GM21619 (cell line): ENCODE measurements around the gene PRPF4.

ENCODE experiments used
- ATAC-seq: cut with Tn5 transposase; IDR thresholded peaks from one replicate; pipeline ENCODE4 v1.9.1; 2021; ENCODE audit not compliant: unreplicated experiment

PRPF4 gene

DNA sequence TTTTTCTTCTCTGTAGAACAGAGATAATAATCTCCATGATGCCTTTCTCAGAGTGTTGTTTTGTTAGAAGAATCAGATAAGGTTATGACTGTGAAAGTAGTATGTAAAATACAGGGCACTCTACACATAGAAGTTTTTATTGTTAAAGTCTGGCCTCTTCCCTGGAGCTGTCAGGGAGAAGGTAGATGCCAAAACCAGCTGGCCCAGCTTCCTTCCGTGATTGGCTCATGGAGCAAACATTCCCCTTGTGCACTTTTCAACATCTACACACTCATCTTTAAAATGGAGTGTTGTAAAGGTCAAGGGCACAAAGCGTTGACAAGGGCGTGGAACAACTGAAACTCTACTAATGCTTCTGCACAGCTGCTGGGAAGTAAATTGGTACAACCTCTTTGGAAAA lies 35.1 kb downstream of the PRPF4 start:
- no peak for ATAC-seq

GRCh38 chr9:113311961-113312360 lies 36.5 kb downstream of the PRPF4 start:
- ATAC-seq = no peak

DNA sequence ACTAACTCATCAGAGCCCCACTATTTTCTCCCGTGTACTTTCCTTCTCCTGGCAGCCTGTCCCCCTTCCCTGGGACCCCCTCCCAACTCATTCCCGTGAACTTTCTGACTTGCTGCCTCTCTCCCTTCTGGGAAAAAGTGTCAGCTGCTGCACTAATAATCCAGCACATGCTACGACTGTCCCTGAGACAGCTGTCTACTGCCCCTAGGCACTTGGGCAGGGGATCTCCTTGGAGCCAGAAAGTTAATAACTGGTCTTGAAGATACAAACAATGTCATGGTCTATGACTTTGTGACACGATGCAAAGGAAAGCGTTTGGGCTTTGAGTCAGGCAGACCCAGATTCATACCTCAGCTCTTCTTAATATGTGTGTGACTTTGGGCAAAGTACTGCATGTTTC lies 37.8 kb downstream of the PRPF4 start:
- no peak for ATAC-seq

DNA sequence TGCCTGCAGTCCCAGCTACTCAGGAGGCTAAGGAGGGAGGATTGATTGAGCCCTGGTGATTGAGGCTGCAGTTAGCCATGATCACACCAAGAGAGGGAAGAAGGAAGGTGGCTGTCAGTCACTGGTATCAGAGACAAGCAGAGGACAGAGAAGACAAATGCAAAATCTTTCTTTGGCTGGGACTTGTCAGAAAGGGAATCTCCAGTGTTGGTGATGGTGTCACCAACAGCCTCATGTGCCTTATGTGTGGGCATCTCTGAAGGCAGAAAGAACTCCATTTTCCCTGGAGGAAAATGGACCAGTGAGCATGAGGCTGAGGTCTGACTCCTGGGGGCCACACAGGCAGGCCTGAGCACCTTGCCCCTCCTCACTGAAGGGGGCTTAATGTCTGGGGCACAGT lies 39.8 kb downstream of the PRPF4 start:
- no peak for ATAC-seq

GRCh38 chr9:113316030-113316429 lies 40.6 kb downstream of the PRPF4 start:
- ATAC-seq = no peak

GRCh38 chr9:113317777-113318176 lies 42.3 kb downstream of the PRPF4 start:
- no peak for ATAC-seq

- no peak for ATAC-seq
Observed at GRCh38 chr9:113319054-113319453, 43.6 kb downstream of the PRPF4 start.

GRCh38 chr9:113320051-113320450 lies 44.6 kb downstream of the PRPF4 start:
- ATAC-seq = no peak

DNA sequence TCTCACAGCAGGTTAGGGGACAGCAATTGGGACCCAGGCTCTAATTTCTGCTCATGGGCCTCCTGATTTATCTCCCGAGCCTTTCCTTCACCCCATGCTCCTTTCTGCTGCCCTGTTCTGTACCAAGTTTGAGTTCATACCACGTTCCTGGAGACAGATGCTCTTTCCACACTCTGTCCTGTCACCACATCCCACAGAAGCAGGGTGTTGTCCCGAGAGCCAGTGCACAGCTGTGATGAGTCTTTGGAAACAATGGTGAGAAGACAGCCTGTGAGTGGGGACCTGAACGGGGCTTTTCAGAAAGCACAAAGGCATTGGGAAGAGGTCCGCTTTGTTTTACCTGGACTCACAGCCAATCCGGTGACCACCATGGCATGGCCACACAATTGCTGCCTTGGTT lies 47.2 kb downstream of the PRPF4 start:
- no peak for ATAC-seq

DNA sequence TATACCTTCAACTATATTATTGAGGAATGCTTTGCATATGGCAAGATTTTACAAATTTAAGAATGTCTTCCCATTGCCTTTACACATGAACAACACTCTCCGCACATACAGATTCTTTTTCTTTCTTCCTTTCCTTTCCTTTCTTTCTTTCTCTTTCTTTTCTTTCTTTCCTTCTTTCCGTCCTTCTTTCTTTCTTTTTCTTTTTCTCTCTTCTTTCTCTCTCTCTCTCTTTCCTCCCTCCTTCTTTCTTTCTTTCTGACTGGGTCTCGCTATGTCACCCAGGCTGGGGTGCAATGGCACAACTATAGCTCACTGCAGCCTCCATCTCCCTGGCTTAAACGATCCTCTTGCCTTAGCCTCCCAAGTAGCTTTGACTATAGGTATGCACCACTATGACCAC lies 50.8 kb downstream of the PRPF4 start:
- no peak for ATAC-seq

- no peak for ATAC-seq
Observed at GRCh38 chr9:113328045-113328782, 52.8 kb downstream of the PRPF4 start.

GRCh38 chr9:113331780-113332179 lies 56.3 kb downstream of the PRPF4 start:
- ATAC-seq = no peak

DNA sequence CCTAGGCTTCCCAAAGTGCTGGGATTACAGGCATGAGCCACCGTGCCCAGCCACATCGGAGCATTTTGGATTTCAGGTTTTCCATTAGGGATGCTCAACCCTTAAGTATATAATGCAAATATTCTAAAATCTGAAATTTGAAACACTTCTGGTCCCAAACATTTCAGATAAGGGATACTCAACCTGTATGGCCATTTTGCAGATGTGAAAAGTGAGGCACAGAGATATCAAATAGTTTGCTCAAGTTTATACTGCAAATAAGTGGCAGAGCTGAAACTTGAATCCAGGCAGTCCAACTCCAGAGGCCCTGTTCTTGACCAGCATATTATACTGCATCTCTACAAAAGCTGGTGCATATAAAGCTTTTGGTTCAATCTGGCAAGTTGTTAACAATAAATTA lies 62.3 kb downstream of the PRPF4 start:
- ATAC-seq = no peak

- ATAC-seq = peak; percentile 99
Observed at GRCh38 chr9:113340011-113340699, 64.7 kb downstream of the PRPF4 start, which contains the start of gene WDR31. Gene WDR31, minus strand, starts transcription at chr9:113340275. Its CDS starts 8,253 bp downstream, at chr9:113332022.

DNA sequence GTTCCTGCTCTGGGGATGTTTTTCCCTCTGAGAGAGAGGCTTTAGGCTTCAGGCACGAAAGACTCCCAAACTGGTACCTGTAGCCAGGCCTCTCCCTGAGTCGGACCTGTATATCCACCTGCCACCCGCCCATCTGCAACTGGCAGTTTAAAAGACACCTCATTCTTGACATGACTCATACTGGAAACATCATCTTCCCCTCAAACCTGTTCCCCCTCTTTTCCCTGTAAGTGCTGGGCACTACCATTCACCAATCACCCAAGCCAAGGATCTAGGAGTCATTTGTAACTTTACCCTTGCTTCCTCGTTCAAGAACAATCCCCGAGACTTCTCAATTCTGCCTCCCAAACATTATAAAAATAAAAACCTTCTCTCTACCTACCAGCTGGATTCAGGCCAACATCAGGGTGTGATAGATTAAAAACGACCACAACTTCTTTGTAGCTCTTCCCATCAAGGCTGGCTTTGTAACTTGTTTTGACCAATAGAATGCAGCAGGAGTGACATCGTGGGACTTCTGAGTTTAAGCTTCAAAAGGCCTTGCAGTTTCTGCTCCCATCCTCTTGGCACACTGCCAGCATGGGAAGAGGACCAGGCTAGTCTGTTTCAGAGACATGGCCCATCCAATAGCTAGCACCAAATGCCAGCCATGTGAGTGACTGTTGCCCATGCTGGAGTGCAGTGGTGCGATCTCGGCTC lies 66.4 kb downstream of the PRPF4 start:
- ATAC-seq = no peak
